H9 (cell line): ENCODE measurements around the gene ABCC2. TPM values are rescaled to one million over a fixed set of nuclear protein-coding genes. Genes with fewer than 3 reads are reported as not detected.

ENCODE experiments used
- DNase-seq: peaks from one replicate; pipeline ENCODE4 v3.0.0-alpha.2; 2017
- H2AFZ ChIP-seq: one replicate; pipeline ENCODE4 v1.6.1; 2013; ENCODE audit warnings: mild to moderate bottlenecking, low read length, control low read depth, moderate library complexity
- H2AK5ac ChIP-seq: 2 replicates; pipeline ENCODE4 v1.6.1; 2013; ENCODE audit warnings: low read length, control low read depth, mixed read lengths; ENCODE audit not compliant: insufficient read length
- H2BK120ac ChIP-seq: one replicate; pipeline ENCODE4 v1.6.1; 2013; ENCODE audit warnings: low read depth, mild to moderate bottlenecking, low read length, control low read depth, inconsistent platforms; ENCODE audit not compliant: poor library complexity, severe bottlenecking
- H2BK12ac ChIP-seq: 2 replicates; pipeline ENCODE4 v1.6.1; 2013; ENCODE audit warnings: low read length, control low read depth, mixed read lengths, low read depth; ENCODE audit not compliant: insufficient read length
- H2BK15ac ChIP-seq: 2 replicates; pipeline ENCODE4 v1.6.1; 2013; ENCODE audit warnings: low read depth, low read length, control low read depth
- H2BK20ac ChIP-seq: one replicate; pipeline ENCODE4 v1.6.1; 2013; ENCODE audit warnings: low read depth, mild to moderate bottlenecking, low read length, control low read depth, inconsistent platforms; ENCODE audit not compliant: poor library complexity, severe bottlenecking
- H2BK5ac ChIP-seq: 2 replicates; pipeline ENCODE4 v1.6.1; 2013; ENCODE audit warnings: low read length, control low read depth, mixed read lengths; ENCODE audit not compliant: insufficient read length
- H3K14ac ChIP-seq: 2 replicates; pipeline ENCODE4 v1.6.1; 2013; ENCODE audit warnings: low read length, control low read depth; ENCODE audit not compliant: insufficient read depth
- H3K18ac ChIP-seq: 2 replicates; pipeline ENCODE4 v1.6.1; 2013; ENCODE audit warnings: low read depth, mild to moderate bottlenecking, mixed read lengths, low read length, control low read depth; ENCODE audit not compliant: insufficient read length
- H3K23ac ChIP-seq: 2 replicates; pipeline ENCODE4 v1.6.1; 2013; ENCODE audit warnings: low read length, control low read depth, mixed read lengths, low read depth; ENCODE audit not compliant: insufficient read length
- H3K23me2 ChIP-seq: 2 replicates; pipeline ENCODE4 v1.6.1; 2013; ENCODE audit warnings: low read depth, mild to moderate bottlenecking, mixed read lengths, low read length, control low read depth; ENCODE audit not compliant: insufficient read length, poor library complexity, severe bottlenecking
- H3K27ac ChIP-seq: 2 replicates; pipeline ENCODE4 v1.5.1; 2013; ENCODE audit warnings: low read length, control low read depth, mixed read lengths, low read depth; ENCODE audit not compliant: insufficient read length
- H3K27me3 ChIP-seq: 2 replicates; pipeline ENCODE4 v1.6.1; 2013; ENCODE audit warnings: low read length, control low read depth, inconsistent platforms; ENCODE audit not compliant: insufficient read depth
- H3K4ac ChIP-seq: 2 replicates; pipeline ENCODE4 v1.6.1; 2013; ENCODE audit warnings: low read depth, mild to moderate bottlenecking, control low read depth, inconsistent platforms, low read length, moderate library complexity
- H3K4me1 ChIP-seq: 2 replicates; pipeline ENCODE4 v1.6.1; 2013; ENCODE audit warnings: low read length, control low read depth, inconsistent platforms; ENCODE audit not compliant: insufficient read depth
- H3K4me2 ChIP-seq: 2 replicates; pipeline ENCODE4 v1.6.1; 2013; ENCODE audit warnings: low read length, control low read depth, mixed read lengths; ENCODE audit not compliant: insufficient read length, insufficient read depth
- H3K56ac ChIP-seq: 2 replicates; pipeline ENCODE4 v1.6.1; 2013; ENCODE audit warnings: low read depth, mild to moderate bottlenecking, mixed read lengths, low read length, control low read depth; ENCODE audit not compliant: insufficient read length
- H3K79me1 ChIP-seq: 2 replicates; pipeline ENCODE4 v1.6.1; 2013; ENCODE audit warnings: low read depth, mild to moderate bottlenecking, moderate library complexity, low read length, control low read depth, inconsistent platforms; ENCODE audit not compliant: insufficient read depth, poor library complexity, severe bottlenecking
- H3K79me2 ChIP-seq: 2 replicates; pipeline ENCODE4 v1.6.1; 2013; ENCODE audit warnings: low read length, control low read depth, inconsistent platforms; ENCODE audit not compliant: insufficient read depth
- H3K9ac ChIP-seq: 2 replicates; pipeline ENCODE4 v1.6.1; 2013; ENCODE audit warnings: low read length, control low read depth, mixed read lengths; ENCODE audit not compliant: insufficient read length; ENCODE audit errors: extremely low read depth
- H3K9me3 ChIP-seq: one replicate; pipeline ENCODE4 v1.6.1; 2013; ENCODE audit warnings: low read depth, low read length, inconsistent platforms; ENCODE audit not compliant: control insufficient read depth
- H3T11ph ChIP-seq: one replicate; pipeline ENCODE4 v1.6.1; 2013; ENCODE audit warnings: mild to moderate bottlenecking, low read length, control low read depth, inconsistent platforms
- H4K20me1 ChIP-seq: one replicate; pipeline ENCODE4 v1.6.1; 2013; ENCODE audit not compliant: control insufficient read depth, insufficient read length, insufficient read depth
- H4K5ac ChIP-seq: 2 replicates; pipeline ENCODE4 v1.6.1; 2013; ENCODE audit warnings: low read depth, mild to moderate bottlenecking, mixed read lengths, low read length, control low read depth; ENCODE audit not compliant: insufficient read length
- H4K8ac ChIP-seq: replicated peaks from 2 replicates; pipeline ENCODE4 v1.6.1; 2013; ENCODE audit warnings: low read length, control low read depth, mixed read lengths, low read depth; ENCODE audit not compliant: insufficient read length
- H4K91ac ChIP-seq: 2 replicates; pipeline ENCODE4 v1.6.1; 2013; ENCODE audit warnings: low read depth, mild to moderate bottlenecking, moderate library complexity, mixed read lengths, low read length, control low read depth; ENCODE audit not compliant: insufficient read length
- H3K27ac Mint-ChIP-seq, 3 experiments: 2 replicates in 2 of 3; 3 replicates in 1 of 3; pipeline ENCODE4 v1.8.0; 2020 to 2021; ENCODE audit warnings: mixed read lengths in 3 of 3, mild to moderate bottlenecking in 1 of 3, moderate library complexity in 1 of 3
- H3K27me3 Mint-ChIP-seq: 2 replicates; pipeline ENCODE4 v1.8.0; 2021; ENCODE audit warnings: low read depth, mild to moderate bottlenecking, moderate library complexity, mixed read lengths
- H3K36me3 Mint-ChIP-seq, 3 experiments: 2 replicates in 2 of 3; 3 replicates in 1 of 3; pipeline ENCODE4 v1.8.0; 2020 to 2021; ENCODE audit warnings: low read depth in 3 of 3, mixed read lengths in 3 of 3; ENCODE audit not compliant: insufficient read depth in 1 of 3
- H3K4me1 Mint-ChIP-seq, 2 experiments: 2 replicates each; pipeline ENCODE4 v1.8.0; 2020; ENCODE audit warnings: mixed read lengths in 2 of 2
- H3K4me3 Mint-ChIP-seq, 2 experiments: 2 replicates in 1 of 2; 3 replicates in 1 of 2; pipeline ENCODE4 v1.8.0; 2020 to 2021; ENCODE audit warnings: mild to moderate bottlenecking in 2 of 2, mixed read lengths in 2 of 2, moderate library complexity in 1 of 2
- H3K9me3 Mint-ChIP-seq, 2 experiments: 2 replicates in 1 of 2; 3 replicates in 1 of 2; pipeline ENCODE4 v1.8.0; 2020; ENCODE audit warnings: mild to moderate bottlenecking in 2 of 2, mixed read lengths in 2 of 2, moderate library complexity in 1 of 2
- CTCF ChIP-seq: fragments of 200-600 bp; sonication (generic); conservative IDR thresholded peaks from 3 replicates; pipeline ENCODE4 v1.8.0; 2021; ENCODE audit warnings: antibody characterized with exemption, mild to moderate bottlenecking
- WGBS: extraction: QIAGEN DNeasy Blood & Tissue Kit; methylation state at CpG from one replicate; pipeline ENCODE4 v1.1.7; 2013; ENCODE audit warnings: missing lambda C conversion rate, low lambda C conversion rate, mixed read lengths; ENCODE audit not compliant: insufficient read length; ENCODE audit errors: extremely low coverage; 5-methylcytosine and 5-hydroxymethylcytosine counted together
- total RNA-seq: library from RNA; stranded (reverse); gene quantifications from 2 replicates; pipeline ENCODE4 v1.2.1, GENCODE V29; 2021

Gene ABCC2
- total RNA-seq, 1 experiment from 2014 or later = 0.68 TPM

- H2BK12ac ChIP-seq = no peak overlapping the region
- H3K14ac ChIP-seq = no peak overlapping the region
- Mint-ChIP-seq H3K9me3 (no peaks in the 10 kb centered on the region), H3K36me3 (no peaks in the 10 kb centered on the region), H3K27ac (peak overlapping the region in 1 of 3 experiments; percentile 42; a peak in 1 of 7 replicates), H3K4me3 (no peak overlapping the region), H3K27me3 (no peaks in the 10 kb centered on the region; the same call in 1 of the 2 replicates), H3K4me1 (peaks cover 48 to 53% of the 10 kb centered on the region in 2 experiments)
- H2AFZ ChIP-seq = no peak overlapping the region
- H3K4me2 ChIP-seq = no peak overlapping the region
- TF ChIP-seq CTCF = no peak
- no peak overlapping the region for H2AK5ac ChIP-seq
- H3K18ac ChIP-seq = no peak overlapping the region
- no peak overlapping the region for H2BK15ac ChIP-seq
- no peak overlapping the region for H4K5ac ChIP-seq
- H3K79me2 ChIP-seq = no peaks in the 10 kb centered on the region
- no peak overlapping the region for H2BK5ac ChIP-seq
- no peak overlapping the region for H4K91ac ChIP-seq
- no peaks in the 10 kb centered on the region for H4K20me1 ChIP-seq
- H3K9ac ChIP-seq = no peak overlapping the region
- H4K8ac ChIP-seq = no peak overlapping the region
- no peak overlapping the region for H3T11ph ChIP-seq
- H3K23ac ChIP-seq = no peak overlapping the region
- no CpG with 5 or more reads among the region's 3 CpGs for WGBS
- no peaks in the 10 kb centered on the region; the same call in 1 of the 2 replicates for H3K27me3 ChIP-seq
- no peak overlapping the region for H3K4ac ChIP-seq
- H3K27ac ChIP-seq = no peak overlapping the region
- no peak for DNase-seq
- no peak overlapping the region for H3K56ac ChIP-seq
- H2BK120ac ChIP-seq = no peak overlapping the region
- no peaks in the 10 kb centered on the region for H3K79me1 ChIP-seq
- no peaks in the 10 kb centered on the region for H3K9me3 ChIP-seq
- H3K23me2 ChIP-seq = no peaks in the 10 kb centered on the region
- peaks cover 13% of the 10 kb centered on the region for H3K4me1 ChIP-seq
- H2BK20ac ChIP-seq = no peak overlapping the region
Observed at GRCh38 chr10:99852481-99853213, 70.2 kb downstream of the ABCC2 start.
